Activated naive CD8-positive, alpha-beta T cell treated with anti-CD3 and anti-CD28 coated beads, Interleukin-2, amount 50 U/mL, for 16 hours (primary cell): ENCODE results near the gene PLIN3.
"Not testable (repeated sequence)": the region's sequence is repeated elsewhere in the genome, so short reads cannot be mapped to it uniquely, and the experiment has no call there.

Experiments
- DNase-seq: peaks from one replicate; pipeline ENCODE4 v3.0.0-alpha.2; 2020; ENCODE audit warnings: low read depth, low spot score

PLIN3 gene

GRCh38 chr19:4891066-4891465 lies 23.6 kb upstream of the PLIN3 start:
- DNase-seq, result no peak

- DNase-seq, result no peak
Measured at GRCh38 chr19:4889034-4889815, 21.8 kb upstream of the PLIN3 start.

- DNase-seq, result not testable (repeated sequence)
Measured at GRCh38 chr19:4887803-4888202, 20.3 kb upstream of the PLIN3 start.

GRCh38 chr19:4884993-4885392 lies 17.5 kb upstream of the PLIN3 start:
- not testable (repeated sequence) for DNase-seq

- DNase-seq, result not testable (repeated sequence)
Measured at GRCh38 chr19:4882874-4883273, 15.4 kb upstream of the PLIN3 start.

- DNase-seq, result no peak
Measured at GRCh38 chr19:4879041-4879440, 11.6 kb upstream of the PLIN3 start.

GRCh38 chr19:4878491-4878968 lies 11.1 kb upstream of the PLIN3 start:
- DNase-seq, result no peak

GRCh38 chr19:4877753-4878490 lies 10.5 kb upstream of the PLIN3 start:
- DNase-seq, result no peak

GRCh38 chr19:4873930-4874329 lies 6.5 kb upstream of the PLIN3 start:
- DNase-seq, result no peak

GRCh38 chr19:4871711-4872110 lies 4.2 kb upstream of the PLIN3 start:
- no peak for DNase-seq

GRCh38 chr19:4870025-4870700 lies 2.7 kb upstream of the PLIN3 start:
- no peak for DNase-seq

- DNase-seq, result no peak
Measured at GRCh38 chr19:4868286-4868834, 893 bp upstream of the PLIN3 start.

GRCh38 chr19:4866595-4867424 lies 657 bp downstream of the PLIN3 start:
- DNase-seq, result peak; percentile 7

GRCh38 chr19:4861147-4861546 lies 6.3 kb downstream of the PLIN3 start:
- DNase-seq, result no peak

GRCh38 chr19:4859697-4860096 lies 7.8 kb downstream of the PLIN3 start:
- DNase-seq, result no peak

GRCh38 chr19:4856468-4856867 lies 11.0 kb downstream of the PLIN3 start:
- DNase-seq, result not testable (repeated sequence)

- DNase-seq, result not testable (repeated sequence)
Measured at GRCh38 chr19:4853506-4853905, 14.0 kb downstream of the PLIN3 start.

- DNase-seq, result no peak
Measured at GRCh38 chr19:4852484-4852883, 15.0 kb downstream of the PLIN3 start.

- DNase-seq, result peak; percentile 80
Measured at GRCh38 chr19:4851551-4852290, 15.7 kb downstream of the PLIN3 start.

GRCh38 chr19:4849019-4849418 lies 18.4 kb downstream of the PLIN3 start:
- no peak for DNase-seq
